GM12874 (cell line): ENCODE data around the gene NAA35.

Source experiments
- TF ChIP-seq, protein P1 (sequence below): IDR thresholded peaks from 2 replicates; pipeline ENCODE4 v1.5.1; 2011; ENCODE audit warnings: low read depth, mild to moderate bottlenecking, control low read depth, low read length, moderate library complexity; ENCODE audit not compliant: insufficient read depth

The NAA35 gene

DNA sequence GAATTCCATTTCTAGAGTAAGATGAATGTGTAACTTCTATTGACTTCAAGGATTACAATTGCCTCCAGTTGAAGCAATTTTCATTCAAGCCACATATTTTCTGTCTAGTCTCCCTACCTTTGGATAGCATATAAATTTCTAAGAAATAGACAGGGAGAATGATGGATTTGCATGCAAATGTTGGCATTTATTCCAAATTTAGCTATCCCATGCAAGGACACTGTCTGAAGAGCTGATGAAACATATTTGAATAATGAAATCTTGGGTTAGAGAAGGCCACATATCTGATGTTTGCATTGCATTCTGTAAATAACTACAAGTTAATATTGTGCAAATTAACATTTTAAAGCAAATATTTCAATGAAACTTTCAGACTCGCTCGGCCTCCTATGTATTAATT is 36.0 kb upstream of the NAA35 start:
- TF ChIP-seq, protein P1, sequence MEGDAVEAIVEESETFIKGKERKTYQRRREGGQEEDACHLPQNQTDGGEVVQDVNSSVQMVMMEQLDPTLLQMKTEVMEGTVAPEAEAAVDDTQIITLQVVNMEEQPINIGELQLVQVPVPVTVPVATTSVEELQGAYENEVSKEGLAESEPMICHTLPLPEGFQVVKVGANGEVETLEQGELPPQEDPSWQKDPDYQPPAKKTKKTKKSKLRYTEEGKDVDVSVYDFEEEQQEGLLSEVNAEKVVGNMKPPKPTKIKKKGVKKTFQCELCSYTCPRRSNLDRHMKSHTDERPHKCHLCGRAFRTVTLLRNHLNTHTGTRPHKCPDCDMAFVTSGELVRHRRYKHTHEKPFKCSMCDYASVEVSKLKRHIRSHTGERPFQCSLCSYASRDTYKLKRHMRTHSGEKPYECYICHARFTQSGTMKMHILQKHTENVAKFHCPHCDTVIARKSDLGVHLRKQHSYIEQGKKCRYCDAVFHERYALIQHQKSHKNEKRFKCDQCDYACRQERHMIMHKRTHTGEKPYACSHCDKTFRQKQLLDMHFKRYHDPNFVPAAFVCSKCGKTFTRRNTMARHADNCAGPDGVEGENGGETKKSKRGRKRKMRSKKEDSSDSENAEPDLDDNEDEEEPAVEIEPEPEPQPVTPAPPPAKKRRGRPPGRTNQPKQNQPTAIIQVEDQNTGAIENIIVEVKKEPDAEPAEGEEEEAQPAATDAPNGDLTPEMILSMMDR = no peak

DNA sequence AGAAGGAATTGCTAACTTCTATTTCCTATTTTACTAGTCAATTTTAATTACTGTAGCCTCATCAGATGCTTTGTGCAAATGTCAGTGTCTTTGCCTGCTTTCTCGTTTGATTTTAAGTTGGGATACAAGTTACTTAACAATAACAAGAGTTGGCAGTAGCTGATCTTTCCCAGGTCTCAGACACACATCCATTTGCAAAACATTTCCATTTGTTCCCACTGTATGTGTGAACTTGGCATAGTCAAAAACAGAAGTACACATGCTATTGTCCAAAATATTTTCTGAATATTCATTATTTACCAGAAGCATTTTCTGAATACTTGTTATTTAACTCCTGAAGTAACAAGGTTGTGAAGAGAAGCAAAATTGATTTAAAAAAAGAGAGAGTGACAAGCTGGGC is 35.0 kb upstream of the NAA35 start:
- TF ChIP-seq, protein P1 = no peak

DNA sequence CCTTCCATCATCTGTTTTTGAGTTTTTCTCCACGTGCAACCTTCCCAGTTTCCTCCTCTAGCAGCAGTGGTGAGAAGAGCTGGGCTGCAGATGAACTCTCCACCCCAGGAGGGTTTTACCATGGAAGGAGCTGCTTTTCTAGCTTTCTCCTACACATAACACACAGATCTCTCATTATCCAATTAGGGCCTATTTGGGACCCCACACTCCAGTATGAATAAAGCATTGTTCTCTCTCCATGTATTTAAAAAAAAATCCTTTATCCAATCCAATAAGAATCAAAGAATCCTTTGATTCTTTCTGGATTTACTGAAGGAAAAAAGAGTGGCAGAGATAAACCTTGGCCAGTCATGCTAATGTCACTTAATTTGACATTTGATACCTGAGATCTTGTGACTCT is 31.6 kb upstream of the NAA35 start:
- TF ChIP-seq, protein P1 = no peak

DNA sequence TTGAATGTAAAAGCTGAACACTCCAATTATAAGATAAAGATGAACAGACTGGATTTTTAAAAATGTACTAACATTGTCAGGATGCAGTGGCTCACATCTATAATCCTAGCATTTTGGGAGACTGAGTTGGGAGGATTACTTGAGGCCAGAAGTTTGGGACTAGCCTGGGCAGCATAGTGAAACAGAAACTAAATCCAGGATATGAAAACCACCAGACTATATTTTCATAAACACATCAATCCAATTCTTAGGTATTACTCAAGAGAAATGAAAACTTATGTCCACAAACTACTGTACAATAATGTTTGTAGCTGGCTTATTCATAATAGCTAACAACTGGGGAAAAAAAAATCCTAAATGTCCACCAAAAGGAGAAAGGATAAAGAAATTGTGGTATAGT is 26.8 kb upstream of the NAA35 start:
- TF ChIP-seq, protein P1 = no peak

DNA sequence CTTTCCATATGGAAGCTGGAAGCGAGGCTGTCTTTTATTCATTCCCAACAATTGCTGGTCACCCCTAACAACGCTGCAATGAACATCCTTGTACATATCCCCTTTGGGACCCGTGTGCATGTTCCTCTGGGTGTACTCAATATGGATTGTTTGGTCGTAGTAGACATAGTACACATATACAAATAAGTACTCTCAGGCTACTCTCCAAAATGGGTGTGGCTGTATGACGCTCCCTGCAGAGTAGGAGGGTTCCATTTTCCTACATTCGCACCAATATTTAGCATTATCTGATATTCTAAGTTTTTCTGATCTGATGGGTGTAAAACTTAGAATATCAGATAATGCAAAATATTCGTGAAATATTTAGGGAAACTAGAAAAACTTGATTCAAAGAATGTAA is 23.2 kb upstream of the NAA35 start:
- TF ChIP-seq, protein P1 = no peak

DNA sequence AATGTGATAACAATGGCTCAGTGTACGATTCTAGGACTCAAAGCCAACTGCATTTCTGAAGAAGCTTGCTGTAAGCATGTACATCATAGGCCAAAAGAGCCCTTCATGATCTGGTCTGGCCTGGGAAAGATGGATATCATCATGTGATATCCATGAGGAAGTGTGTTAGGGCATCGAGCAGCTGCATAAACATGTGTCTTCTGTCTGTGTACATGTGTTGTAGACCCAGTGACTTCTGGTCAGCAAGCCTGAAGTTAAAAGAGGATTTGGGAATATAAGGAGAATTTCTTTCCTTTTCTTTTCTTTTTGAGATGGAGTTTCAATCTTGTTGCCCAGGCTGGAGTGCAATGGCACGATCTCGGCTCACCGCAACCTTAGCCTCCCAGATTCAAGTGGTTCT is 15.5 kb upstream of the NAA35 start:
- TF ChIP-seq, protein P1 = no peak

DNA sequence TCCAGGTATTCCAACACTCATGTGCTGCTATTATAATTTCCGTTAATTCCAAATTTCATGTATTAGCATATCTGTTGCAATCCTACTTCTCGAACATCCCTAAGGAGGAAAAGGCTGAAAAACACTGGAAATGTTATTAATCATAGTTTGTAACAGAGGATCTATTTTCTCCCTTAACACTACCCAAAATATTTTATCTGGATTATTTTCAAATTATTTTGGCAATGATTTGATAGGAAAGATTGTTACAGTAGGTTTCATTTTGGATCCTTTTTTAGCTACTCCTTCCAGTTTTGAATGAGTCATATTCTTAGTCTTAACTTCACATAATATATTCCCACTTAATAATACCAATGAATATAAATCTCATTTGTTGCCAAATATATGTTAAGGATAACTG is 13.9 kb upstream of the NAA35 start:
- TF ChIP-seq, protein P1 = no peak

DNA sequence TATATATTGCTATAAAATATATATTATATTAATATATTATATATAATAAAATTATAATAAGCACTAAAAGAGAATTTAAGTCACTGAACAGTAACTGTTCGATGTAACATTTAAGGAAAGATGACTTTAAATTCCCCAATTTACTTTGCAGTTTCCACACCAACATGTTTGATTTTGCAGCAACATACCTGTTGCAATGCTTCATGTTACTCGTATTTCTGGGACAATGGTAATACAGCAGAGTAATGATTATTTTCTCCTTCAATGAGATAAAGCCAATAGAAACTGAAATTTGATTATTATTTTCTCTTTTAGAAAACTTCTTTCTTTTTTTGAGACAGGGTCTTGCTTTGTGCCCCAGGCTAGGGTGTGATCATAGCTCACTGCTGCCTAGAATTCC is 9.5 kb upstream of the NAA35 start:
- TF ChIP-seq, protein P1 = no peak
